Measurements from ENCODE around the gene LMF1.

DNA sequence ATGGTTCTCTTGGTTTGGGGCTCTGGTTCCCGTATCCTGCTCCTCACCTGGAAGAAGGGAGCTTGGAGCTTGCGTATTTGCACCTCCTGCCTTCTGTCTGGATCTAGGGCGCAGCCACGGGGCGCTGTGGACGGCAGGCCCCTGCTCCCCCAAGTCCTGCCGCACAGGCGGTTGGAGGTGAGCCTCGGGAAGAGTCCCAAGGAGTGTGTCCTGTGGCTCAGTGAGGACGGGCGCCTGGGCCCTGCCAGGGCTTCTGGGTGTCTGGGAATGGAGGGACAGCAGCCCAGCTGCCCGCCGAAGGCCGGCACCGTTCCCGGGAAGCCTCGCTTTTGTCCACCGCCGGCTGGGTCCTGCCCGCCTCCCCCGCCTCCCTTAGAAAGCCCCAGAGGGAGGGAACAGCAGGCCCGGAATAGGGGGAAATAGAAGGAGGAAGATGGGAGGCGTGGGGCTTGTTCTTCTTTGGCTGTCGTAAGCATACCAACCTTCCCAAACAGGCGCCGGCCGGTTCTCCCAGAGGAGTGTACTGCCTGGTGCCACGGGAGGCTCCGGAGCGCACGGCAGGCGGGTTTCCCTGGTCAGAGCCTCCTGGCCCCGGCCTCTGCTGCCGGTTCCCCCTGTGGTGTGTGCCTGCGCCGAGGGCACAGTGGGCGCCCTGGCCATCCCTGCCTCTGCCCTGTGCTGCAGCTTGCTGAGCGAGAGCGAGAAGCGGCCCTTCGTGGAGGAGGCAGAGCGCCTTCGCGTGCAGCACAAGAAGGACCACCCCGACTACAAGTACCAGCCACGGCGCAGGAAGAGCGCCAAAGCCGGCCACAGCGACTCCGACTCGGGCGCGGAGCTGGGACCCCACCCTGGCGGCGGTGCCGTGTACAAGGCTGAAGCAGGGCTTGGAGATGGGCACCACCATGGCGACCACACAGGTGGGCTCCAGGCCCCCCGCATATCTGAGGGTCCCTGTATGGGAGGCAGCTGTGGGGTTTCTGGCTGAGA, 12.6 kb upstream of the LMF1 start:
- TF ChIP-seq, protein P1, sequence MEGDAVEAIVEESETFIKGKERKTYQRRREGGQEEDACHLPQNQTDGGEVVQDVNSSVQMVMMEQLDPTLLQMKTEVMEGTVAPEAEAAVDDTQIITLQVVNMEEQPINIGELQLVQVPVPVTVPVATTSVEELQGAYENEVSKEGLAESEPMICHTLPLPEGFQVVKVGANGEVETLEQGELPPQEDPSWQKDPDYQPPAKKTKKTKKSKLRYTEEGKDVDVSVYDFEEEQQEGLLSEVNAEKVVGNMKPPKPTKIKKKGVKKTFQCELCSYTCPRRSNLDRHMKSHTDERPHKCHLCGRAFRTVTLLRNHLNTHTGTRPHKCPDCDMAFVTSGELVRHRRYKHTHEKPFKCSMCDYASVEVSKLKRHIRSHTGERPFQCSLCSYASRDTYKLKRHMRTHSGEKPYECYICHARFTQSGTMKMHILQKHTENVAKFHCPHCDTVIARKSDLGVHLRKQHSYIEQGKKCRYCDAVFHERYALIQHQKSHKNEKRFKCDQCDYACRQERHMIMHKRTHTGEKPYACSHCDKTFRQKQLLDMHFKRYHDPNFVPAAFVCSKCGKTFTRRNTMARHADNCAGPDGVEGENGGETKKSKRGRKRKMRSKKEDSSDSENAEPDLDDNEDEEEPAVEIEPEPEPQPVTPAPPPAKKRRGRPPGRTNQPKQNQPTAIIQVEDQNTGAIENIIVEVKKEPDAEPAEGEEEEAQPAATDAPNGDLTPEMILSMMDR (IDR thresholded peaks at IDR 0.05): no peak
- TF ChIP-seq POLR2A (IDR thresholded peaks at IDR 0.05): no peak

All from prostate gland (tissue), 2 donors.